ENCODE data around the gene BSN.

DNA sequence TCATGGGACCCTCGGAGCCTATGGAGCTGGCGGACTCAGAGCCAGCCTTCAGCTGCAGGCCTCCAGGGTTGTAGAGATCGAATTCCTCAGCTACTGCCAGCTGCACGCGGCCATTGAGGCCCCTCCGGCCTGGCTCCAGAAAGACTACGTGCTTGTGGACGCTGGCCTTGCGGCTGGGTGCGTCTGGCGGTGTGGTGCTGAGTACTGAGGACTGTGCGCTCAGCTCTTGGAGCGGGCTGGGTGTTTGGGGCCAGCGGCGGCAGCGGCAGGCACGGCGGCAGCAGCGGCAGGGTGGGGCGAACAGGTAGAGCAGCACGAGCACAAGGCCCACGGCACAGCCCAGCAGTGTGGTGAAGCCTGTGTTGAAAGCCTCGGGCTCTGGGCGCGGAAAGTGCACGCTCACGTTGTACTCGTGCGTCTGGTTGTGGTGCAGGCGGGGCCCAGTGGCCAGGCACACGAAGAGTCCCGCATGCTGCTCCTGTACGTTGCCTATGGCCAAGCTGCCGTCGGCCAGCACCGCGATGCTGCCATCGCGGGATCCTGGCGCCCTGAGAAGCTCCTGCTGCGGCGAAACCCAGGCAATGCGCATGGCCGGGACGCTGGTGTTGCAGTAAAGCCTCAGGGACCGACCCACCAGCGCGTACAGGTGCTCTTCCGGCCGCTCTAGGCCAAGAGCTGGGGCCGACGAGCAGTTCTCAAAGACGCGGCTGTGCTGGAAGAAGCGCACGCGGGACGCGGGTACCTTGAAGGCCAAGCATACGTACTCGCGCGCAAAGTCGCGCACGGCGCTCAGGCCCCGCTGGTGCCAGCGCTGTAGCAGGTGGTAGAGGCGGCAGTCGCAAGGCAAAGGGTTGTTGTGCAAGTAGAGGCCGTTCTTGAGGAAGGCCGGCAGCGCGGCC, 163.9 kb downstream of the BSN start:
- TF ChIP-seq CTCF (IDR thresholded peaks at IDR 0.05; ENCODE audit: borderline replicate concordance, extremely low read depth, low read length, poor library complexity, severe bottlenecking) (no peak), EZH2 (IDR thresholded peaks at IDR 0.05; ENCODE audit: borderline replicate concordance, low read depth, low read length, severe bottlenecking) (no peak)

Measured in DND-41 (cell line).